ENCODE results near the gene BANK1. TPM values are rescaled to one million over a fixed set of nuclear protein-coding genes. Genes with fewer than 3 reads are reported as not detected.

The BANK1 gene
- total RNA-seq, 6 donors from 2014 or later = 7.6 to 29.3 (median 11.4) TPM

GRCh38 chr4:101941816-101942358 is 151.4 kb downstream of the BANK1 start:
- DNase-seq (no peak), ATAC-seq (ENCODE audit: low FRiP score in 2 of 2) (no peak)
- Histone ChIP-seq H3K4me1 (no peaks in the 10 kb centered on the region), H3K36me3 (no peaks in the 10 kb centered on the region), H3K4me3 (no peak overlapping the region), H3K9me3 (no peaks in the 10 kb centered on the region), H3K27me3 (no peaks in the 10 kb centered on the region), H3K27ac (no peak overlapping the region)
- TF ChIP-seq EP300 (IDR thresholded peaks at IDR 0.05) = no peak
- TF ChIP-seq CTCF (IDR thresholded peaks at IDR 0.05) = no peak
- TF ChIP-seq POLR2A (IDR thresholded peaks at IDR 0.05) = no peak
- TF ChIP-seq POLR2AphosphoS5 (IDR thresholded peaks at IDR 0.05) = no peak
- WGBS, 2 donors = 53 to 71% methylated on average over 1 of the region's 1 CpG

GRCh38 chr4:101942891-101943290 is 152.4 kb downstream of the BANK1 start:
- DNase-seq (no peak), ATAC-seq (ENCODE audit: low FRiP score in 2 of 2) (no peak)
- Histone ChIP-seq H3K27me3 (no peaks in the 10 kb centered on the region), H3K36me3 (no peaks in the 10 kb centered on the region), H3K9me3 (no peaks in the 10 kb centered on the region), H3K4me3 (no peak overlapping the region), H3K4me1 (no peaks in the 10 kb centered on the region), H3K27ac (no peak overlapping the region)
- TF ChIP-seq EP300 (IDR thresholded peaks at IDR 0.05) (no peak), POLR2A (IDR thresholded peaks at IDR 0.05) (no peak), CTCF (IDR thresholded peaks at IDR 0.05) (no peak), POLR2AphosphoS5 (IDR thresholded peaks at IDR 0.05) (no peak)

- Histone ChIP-seq H3K9me3 (no peaks in the 10 kb centered on the region), H3K4me1 (no peaks in the 10 kb centered on the region), H3K27ac (no peak overlapping the region), H3K27me3 (no peaks in the 10 kb centered on the region), H3K4me3 (no peak overlapping the region), H3K36me3 (no peaks in the 10 kb centered on the region)
- peak; percentile 61 to 79 for ATAC-seq (ENCODE audit: low FRiP score in 2 of 2)
- peak in 1 of 2 donors; percentile 28 for DNase-seq
- TF ChIP-seq EP300 (IDR thresholded peaks at IDR 0.05) (peak in 2 of 4 donors; percentile 82), CTCF (IDR thresholded peaks at IDR 0.05) (no peak)
- WGBS, 2 donors = 64 to 65% methylated on average over 1 of the region's 1 CpG
Measured at GRCh38 chr4:101944649-101945048, 154.1 kb downstream of the BANK1 start.

- Histone ChIP-seq H3K9me3 (no peaks in the 10 kb centered on the region), H3K36me3 (no peaks in the 10 kb centered on the region), H3K27ac (no peak overlapping the region), H3K4me3 (no peak overlapping the region), H3K4me1 (no peaks in the 10 kb centered on the region), H3K27me3 (no peaks in the 10 kb centered on the region)
- ATAC-seq (ENCODE audit: low FRiP score in 2 of 2) = no peak
- TF ChIP-seq POLR2A (IDR thresholded peaks at IDR 0.05) (no peak), POLR2AphosphoS5 (IDR thresholded peaks at IDR 0.05) (no peak), CTCF (IDR thresholded peaks at IDR 0.05) (no peak), EP300 (IDR thresholded peaks at IDR 0.05) (no peak)
- no peak for DNase-seq
Measured at GRCh38 chr4:101948055-101948454, 157.5 kb downstream of the BANK1 start.

GRCh38 chr4:101948951-101949350 is 158.4 kb downstream of the BANK1 start:
- no peaks in the 10 kb centered on the region for H3K9me3 ChIP-seq
- H3K27ac ChIP-seq = no peak overlapping the region
- WGBS, 2 donors = 85 to 89% methylated on average over 2 of the region's 2 CpGs
- no peak overlapping the region for H3K4me3 ChIP-seq
- no peaks in the 10 kb centered on the region for H3K27me3 ChIP-seq
- DNase-seq (no peak), ATAC-seq (ENCODE audit: low FRiP score in 2 of 2) (no peak)
- H3K36me3 ChIP-seq = no peaks in the 10 kb centered on the region
- H3K4me1 ChIP-seq = no peaks in the 10 kb centered on the region
- TF ChIP-seq CTCF (IDR thresholded peaks at IDR 0.05) = no peak
- TF ChIP-seq EP300 (IDR thresholded peaks at IDR 0.05) = no peak
- no peak for TF ChIP-seq POLR2A (IDR thresholded peaks at IDR 0.05)

Measured in upper lobe of left lung (tissue), 6 donors.